Measurements from ENCODE around the gene FARP1. TPM values are rescaled to one million over a fixed set of nuclear protein-coding genes. Genes with fewer than 3 reads are reported as not detected.

FARP1 gene
- polyA plus RNA-seq, 2 of the 4 experiments (the other 2 are of a cell fraction), result 9.4 to 13.0 TPM

GRCh38 chr13:98315466-98315865 lies 172.6 kb downstream of the FARP1 start:
- DNase-seq (ENCODE audit: low read depth in 1 of 2, low spot score in 1 of 2) (no peak), FAIRE-seq (no peak), ATAC-seq (no peak)
- ChIA-PET POLR2A (no interaction called here), CTCF (no interaction called here)
- no peak overlapping the region for H3K4me2 ChIP-seq
- 82% methylated on average over 8 of the region's 8 CpGs for WGBS (ENCODE audit: missing lambda C conversion rate)
- H3K4me3 ChIP-seq, result no peak overlapping the region
- no peaks in the 10 kb centered on the region for H3K9me3 ChIP-seq
- H3K4me1 ChIP-seq, result 0 out of 3 replicates have a peak, but pooled peaks cover 9% of the 10 kb centered on the region
- TF ChIP-seq JUNB (IDR thresholded peaks at IDR 0.05), result no peak
- TF ChIP-seq REST (IDR thresholded peaks at IDR 0.05), result no peak
- no peak for TF ChIP-seq PBX3 (IDR thresholded peaks at IDR 0.05)
- H3K27ac ChIP-seq, result no peak overlapping the region

- Histone ChIP-seq H3K9me3 (no peaks in the 10 kb centered on the region), H3K4me1 (0 out of 3 replicates have a peak, but pooled peaks cover 5% of the 10 kb centered on the region), H3K4me3 (no peak overlapping the region), H3K27ac (no peak overlapping the region), H3K4me2 (no peak overlapping the region)
- no peak for ATAC-seq
- no peak for DNase-seq (ENCODE audit: low read depth in 1 of 2, low spot score in 1 of 2)
- ChIA-PET CTCF (no interaction called here), POLR2A (no interaction called here)
- 91% methylated on average over 8 of the region's 8 CpGs for WGBS (ENCODE audit: missing lambda C conversion rate)
- FAIRE-seq, result no peak
- TF ChIP-seq JUNB (IDR thresholded peaks at IDR 0.05), result no peak
- TF ChIP-seq SMC3 (IDR thresholded peaks at IDR 0.05), result no peak
- TF ChIP-seq HOXA7 (CRISPR knock-in tag; IDR thresholded peaks at IDR 0.05), result no peak
- TF ChIP-seq GATA3 (IDR thresholded peaks at IDR 0.05; ENCODE audit: borderline replicate concordance), result no peak
- TF ChIP-seq POLR2A (IDR thresholded peaks at IDR 0.05; ENCODE audit: low read length), result no peak
- no peak for TF ChIP-seq JUN (IDR thresholded peaks at IDR 0.05)
- no peak for TF ChIP-seq PBX3 (IDR thresholded peaks at IDR 0.05)
- TF ChIP-seq ZSCAN20 (CRISPR knock-in tag; IDR thresholded peaks at IDR 0.05), result no peak
- TF ChIP-seq CHD4 (IDR thresholded peaks at IDR 0.05; ENCODE audit: borderline replicate concordance), result no peak
- no peak for TF ChIP-seq KDM1A (IDR thresholded peaks at IDR 0.05; ENCODE audit: low read depth)
- no peak for TF ChIP-seq TFCP2L1 (CRISPR knock-in tag; IDR thresholded peaks at IDR 0.05)
- no peak for TF ChIP-seq RARB (CRISPR knock-in tag; IDR thresholded peaks at IDR 0.05)
- no peak for TF ChIP-seq FOXS1 (CRISPR knock-in tag; IDR thresholded peaks at IDR 0.05)
- no peak for TF ChIP-seq RAD21 (conservative IDR thresholded peaks at IDR 0.05 in 1 of 2, IDR thresholded peaks at IDR 0.05 in 1 of 2)
- TF ChIP-seq RFX5 (IDR thresholded peaks at IDR 0.05), result no peak
- no peak for TF ChIP-seq HDAC2 (IDR thresholded peaks at IDR 0.05)
- no peak for TF ChIP-seq ESRRA (IDR thresholded peaks at IDR 0.05; ENCODE audit: borderline replicate concordance, low read length)
- no peak for TF ChIP-seq EP300 (IDR thresholded peaks at IDR 0.05)
- TF ChIP-seq EHF (CRISPR knock-in tag; IDR thresholded peaks at IDR 0.05), result no peak
Measured at GRCh38 chr13:98315902-98316301, 173.0 kb downstream of the FARP1 start.

Measured in A549 (cell line).